PC-9 (cell line): ENCODE results near the gene HEXA.

Experiments
- EZH2 ChIP-seq: fragments of 200-600 bp; sonication (generic); IDR thresholded peaks from 2 replicates; pipeline ENCODE4 v1.8.0; 2017; ENCODE audit warnings: antibody characterized with exemption, low read depth
- TF ChIP-seq, protein P1 (sequence below): fragments of 200-600 bp; sonication (generic); conservative IDR thresholded peaks from 2 replicates; pipeline ENCODE4 v1.6.1; 2017; ENCODE audit warnings: mixed run types, antibody characterized with exemption, mild to moderate bottlenecking, moderate library complexity

DNA sequence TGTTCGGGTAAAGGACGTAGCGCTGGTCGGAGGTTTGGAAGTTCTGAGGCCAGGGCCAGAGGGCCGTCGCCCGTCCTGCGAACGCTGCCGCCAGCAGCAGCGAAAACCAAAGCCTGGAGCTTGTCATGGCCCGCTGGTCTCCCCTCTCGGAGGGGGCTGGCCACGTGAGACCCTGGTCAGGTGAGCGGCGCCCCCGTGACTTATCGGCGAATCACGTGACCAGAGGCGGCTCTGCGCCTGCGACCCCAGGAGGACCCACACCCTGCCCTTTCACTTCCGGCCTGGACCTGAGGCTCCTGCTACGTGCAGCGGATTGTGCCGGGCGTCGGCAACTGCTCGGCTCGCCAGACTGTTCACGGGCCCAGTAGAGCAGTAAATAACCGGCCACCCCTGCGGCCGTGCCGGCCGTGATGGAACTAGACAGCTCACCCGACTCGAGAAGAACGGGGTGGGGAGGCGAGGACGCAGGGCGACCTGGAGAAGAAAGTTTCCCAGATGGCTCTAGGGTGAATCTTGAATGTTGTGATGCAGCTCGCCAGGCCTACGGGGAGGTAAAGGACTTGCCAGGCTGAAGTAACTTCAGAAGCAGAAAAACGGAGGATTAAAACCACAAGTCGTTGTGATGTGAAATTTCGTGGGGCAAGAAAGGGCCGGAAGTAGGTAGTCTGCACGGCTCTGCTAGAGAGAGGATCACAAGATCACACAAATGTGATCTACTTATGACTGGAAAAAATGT, at the start of gene HEXA:
- no peak for TF ChIP-seq EZH2
- TF ChIP-seq, protein P1, sequence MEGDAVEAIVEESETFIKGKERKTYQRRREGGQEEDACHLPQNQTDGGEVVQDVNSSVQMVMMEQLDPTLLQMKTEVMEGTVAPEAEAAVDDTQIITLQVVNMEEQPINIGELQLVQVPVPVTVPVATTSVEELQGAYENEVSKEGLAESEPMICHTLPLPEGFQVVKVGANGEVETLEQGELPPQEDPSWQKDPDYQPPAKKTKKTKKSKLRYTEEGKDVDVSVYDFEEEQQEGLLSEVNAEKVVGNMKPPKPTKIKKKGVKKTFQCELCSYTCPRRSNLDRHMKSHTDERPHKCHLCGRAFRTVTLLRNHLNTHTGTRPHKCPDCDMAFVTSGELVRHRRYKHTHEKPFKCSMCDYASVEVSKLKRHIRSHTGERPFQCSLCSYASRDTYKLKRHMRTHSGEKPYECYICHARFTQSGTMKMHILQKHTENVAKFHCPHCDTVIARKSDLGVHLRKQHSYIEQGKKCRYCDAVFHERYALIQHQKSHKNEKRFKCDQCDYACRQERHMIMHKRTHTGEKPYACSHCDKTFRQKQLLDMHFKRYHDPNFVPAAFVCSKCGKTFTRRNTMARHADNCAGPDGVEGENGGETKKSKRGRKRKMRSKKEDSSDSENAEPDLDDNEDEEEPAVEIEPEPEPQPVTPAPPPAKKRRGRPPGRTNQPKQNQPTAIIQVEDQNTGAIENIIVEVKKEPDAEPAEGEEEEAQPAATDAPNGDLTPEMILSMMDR: no peak
